Measurements from ENCODE around the gene ZFC3H1.

Gene ZFC3H1

DNA sequence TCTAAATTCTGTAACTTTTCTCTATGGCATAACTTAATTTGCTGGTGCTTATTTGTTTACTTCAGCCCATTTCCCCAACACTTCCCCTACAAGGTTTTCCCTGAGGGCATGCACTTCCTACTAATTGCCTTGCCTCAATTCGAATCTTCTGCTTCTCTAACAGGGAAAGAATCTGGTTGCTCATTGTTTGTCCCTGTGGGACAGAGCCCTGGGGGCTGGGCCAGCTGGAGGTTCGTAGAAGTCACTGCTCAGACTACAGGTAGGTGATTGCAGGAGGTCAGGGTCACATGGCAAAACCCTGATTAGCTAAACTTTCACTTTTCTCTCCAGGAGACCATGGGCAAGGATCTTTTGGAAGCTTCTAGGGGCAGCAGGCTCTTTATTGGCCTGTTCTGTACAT, 72.0 kb downstream of the ZFC3H1 start:
- H3K4me3 ChIP-seq (ENCODE audit: low read depth, low read length), result no peak overlapping the region
- no peak for DNase-seq (ENCODE audit: low read depth)
- TF ChIP-seq, protein P1, sequence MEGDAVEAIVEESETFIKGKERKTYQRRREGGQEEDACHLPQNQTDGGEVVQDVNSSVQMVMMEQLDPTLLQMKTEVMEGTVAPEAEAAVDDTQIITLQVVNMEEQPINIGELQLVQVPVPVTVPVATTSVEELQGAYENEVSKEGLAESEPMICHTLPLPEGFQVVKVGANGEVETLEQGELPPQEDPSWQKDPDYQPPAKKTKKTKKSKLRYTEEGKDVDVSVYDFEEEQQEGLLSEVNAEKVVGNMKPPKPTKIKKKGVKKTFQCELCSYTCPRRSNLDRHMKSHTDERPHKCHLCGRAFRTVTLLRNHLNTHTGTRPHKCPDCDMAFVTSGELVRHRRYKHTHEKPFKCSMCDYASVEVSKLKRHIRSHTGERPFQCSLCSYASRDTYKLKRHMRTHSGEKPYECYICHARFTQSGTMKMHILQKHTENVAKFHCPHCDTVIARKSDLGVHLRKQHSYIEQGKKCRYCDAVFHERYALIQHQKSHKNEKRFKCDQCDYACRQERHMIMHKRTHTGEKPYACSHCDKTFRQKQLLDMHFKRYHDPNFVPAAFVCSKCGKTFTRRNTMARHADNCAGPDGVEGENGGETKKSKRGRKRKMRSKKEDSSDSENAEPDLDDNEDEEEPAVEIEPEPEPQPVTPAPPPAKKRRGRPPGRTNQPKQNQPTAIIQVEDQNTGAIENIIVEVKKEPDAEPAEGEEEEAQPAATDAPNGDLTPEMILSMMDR (IDR thresholded peaks at IDR 0.05; ENCODE audit: low read depth, low read length, missing control alignments), result no peak
- in situ Hi-C loops (cut with HindIII; ENCODE audit: low sequenced_read_pairs), result no loop called here

DNA sequence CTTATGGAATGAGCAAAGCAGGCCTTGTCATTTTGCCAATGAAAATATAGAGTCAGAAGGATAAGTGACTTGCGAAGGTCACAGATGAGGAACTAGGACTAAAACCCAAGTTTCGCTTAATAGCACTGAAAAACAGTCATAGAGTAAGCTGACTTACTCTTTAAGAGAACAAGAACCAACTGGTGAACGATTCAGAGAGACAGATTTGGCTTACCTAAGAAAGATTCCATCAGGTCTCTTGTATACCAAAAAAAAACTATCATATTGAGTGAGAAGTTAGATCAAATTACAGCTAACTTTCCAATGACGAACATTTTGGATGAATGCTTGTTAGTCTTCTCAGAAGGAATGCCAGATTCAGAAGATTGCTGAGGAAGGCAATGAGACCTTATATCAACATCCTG, 74.2 kb downstream of the ZFC3H1 start:
- TF ChIP-seq, protein P1 (IDR thresholded peaks at IDR 0.05; ENCODE audit: low read depth, low read length, missing control alignments), result no peak
- H3K4me3 ChIP-seq (ENCODE audit: low read depth, low read length), result no peak overlapping the region
- in situ Hi-C loops (cut with HindIII; ENCODE audit: low sequenced_read_pairs), result no loop called here
- DNase-seq (ENCODE audit: low read depth), result no peak

DNA sequence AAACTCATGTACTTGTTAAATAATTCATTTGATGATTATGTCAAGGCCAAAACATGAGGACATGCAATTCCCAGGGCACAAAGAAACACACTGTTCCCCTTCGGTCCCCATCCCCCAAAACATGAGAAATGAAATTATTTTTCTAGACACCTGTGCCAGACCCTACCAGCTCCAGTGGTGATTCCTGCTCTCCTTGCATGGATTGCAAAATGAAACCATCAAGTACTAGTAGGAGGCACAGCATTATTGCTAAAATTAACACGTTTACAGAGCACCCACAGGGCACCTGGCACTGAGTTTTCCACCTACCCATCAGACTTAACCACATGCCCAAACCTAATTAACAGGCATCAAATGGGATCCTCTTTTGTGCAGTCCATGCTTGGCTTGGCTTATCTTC, 76.6 kb downstream of the ZFC3H1 start:
- DNase-seq (ENCODE audit: low read depth), result no peak
- TF ChIP-seq, protein P1 (IDR thresholded peaks at IDR 0.05; ENCODE audit: low read depth, low read length, missing control alignments), result no peak
- in situ Hi-C loops (cut with HindIII; ENCODE audit: low sequenced_read_pairs), result no loop called here
- no peak overlapping the region for H3K4me3 ChIP-seq (ENCODE audit: low read depth, low read length)

DNA sequence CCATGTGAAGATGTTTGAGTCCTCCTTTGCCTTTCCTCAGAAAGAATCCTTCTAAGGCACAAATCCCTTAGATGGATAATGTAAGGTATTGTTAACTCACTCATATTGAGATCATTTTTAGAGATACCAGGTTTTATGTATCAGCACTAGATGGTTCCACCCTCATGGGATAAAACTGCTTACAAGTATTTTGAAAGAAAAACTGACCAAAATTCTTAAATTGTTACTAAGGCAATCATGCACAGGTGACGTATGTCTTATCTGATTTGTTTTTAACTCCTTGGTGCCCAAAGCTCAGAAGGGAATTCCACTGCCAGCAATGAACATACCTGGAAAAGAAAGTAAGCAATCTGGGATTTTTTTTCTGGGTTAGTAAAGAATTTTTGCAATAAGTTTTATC, 78.4 kb downstream of the ZFC3H1 start:
- in situ Hi-C loops (cut with HindIII; ENCODE audit: low sequenced_read_pairs), result no loop called here
- no peak for DNase-seq (ENCODE audit: low read depth)
- TF ChIP-seq, protein P1 (IDR thresholded peaks at IDR 0.05; ENCODE audit: low read depth, low read length, missing control alignments), result no peak

DNA sequence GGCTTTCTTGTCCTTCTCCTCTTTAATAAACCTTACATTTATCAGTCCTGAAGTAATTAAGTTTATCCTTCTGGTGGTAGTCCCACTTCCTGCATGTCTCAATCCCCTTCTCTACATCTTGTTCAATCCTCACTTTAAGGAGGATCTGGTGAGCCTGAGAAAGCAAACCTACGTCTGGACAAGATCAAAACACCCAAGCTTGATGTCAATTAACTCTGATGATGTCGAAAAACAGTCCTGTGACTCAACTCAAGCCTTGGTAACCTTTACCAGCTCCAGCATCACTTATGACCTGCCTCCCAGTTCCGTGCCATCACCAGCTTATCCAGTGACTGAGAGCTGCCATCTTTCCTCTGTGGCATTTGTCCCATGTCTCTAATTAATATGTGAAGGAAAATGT, 79.3 kb downstream of the ZFC3H1 start:
- DNase-seq (ENCODE audit: low read depth), result no peak
- H3K4me3 ChIP-seq (ENCODE audit: low read depth, low read length), result no peak overlapping the region
- TF ChIP-seq, protein P1 (IDR thresholded peaks at IDR 0.05; ENCODE audit: low read depth, low read length, missing control alignments), result no peak
- in situ Hi-C loops (cut with HindIII; ENCODE audit: low sequenced_read_pairs), result no loop called here

More for the DNA sequence above, 78.4 kb downstream of the ZFC3H1 start:
- H3K4me3 ChIP-seq (ENCODE audit: low read depth, low read length), result no peak overlapping the region

DNA sequence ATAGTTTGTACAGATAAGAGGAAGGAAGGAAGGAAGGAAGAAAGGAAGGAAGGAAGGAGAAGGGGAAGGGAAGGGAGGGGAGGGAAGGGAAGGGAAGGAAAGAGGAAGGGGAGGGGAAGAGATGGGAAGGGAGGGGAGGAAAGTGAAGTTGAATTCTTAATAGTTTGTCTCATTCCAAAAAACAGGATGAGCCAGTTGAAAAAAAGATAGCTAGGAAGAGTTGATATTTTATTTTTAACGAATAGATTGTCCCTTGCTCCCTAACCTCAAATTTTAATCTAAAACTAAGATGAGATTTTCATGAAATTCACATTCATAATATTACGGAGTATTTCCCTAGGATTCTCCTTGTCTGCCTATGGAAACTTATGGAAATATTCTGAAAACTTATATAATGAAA, 80.7 kb downstream of the ZFC3H1 start:
- TF ChIP-seq, protein P1 (IDR thresholded peaks at IDR 0.05; ENCODE audit: low read depth, low read length, missing control alignments), result no peak
- in situ Hi-C loops (cut with HindIII; ENCODE audit: low sequenced_read_pairs), result no loop called here
- H3K4me3 ChIP-seq (ENCODE audit: low read depth, low read length), result no peak overlapping the region
- DNase-seq (ENCODE audit: low read depth), result no peak

DNA sequence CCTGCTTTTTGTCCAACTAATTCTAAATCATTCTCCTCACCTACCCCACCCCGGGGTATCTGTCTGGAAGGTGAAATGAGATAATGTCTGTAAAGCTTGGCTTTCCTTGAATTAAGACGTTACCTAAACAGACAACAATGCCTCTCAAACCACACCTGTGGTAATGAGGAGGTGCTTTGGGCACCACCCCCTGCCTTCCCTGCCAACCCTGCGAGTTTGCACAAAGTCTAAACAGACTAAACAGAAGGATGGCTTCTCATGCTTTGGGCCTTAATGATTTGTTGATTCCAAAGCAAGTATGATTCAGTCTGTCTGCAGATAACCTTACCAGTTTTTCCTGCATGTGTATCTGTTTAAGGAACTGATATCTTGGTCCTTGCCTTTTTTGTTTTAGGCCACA, 82.4 kb downstream of the ZFC3H1 start:
- TF ChIP-seq, protein P1 (IDR thresholded peaks at IDR 0.05; ENCODE audit: low read depth, low read length, missing control alignments), result no peak
- no peak for DNase-seq (ENCODE audit: low read depth)
- in situ Hi-C loops (cut with HindIII; ENCODE audit: low sequenced_read_pairs), result no loop called here
- no peak overlapping the region for H3K4me3 ChIP-seq (ENCODE audit: low read depth, low read length)

Measured in astrocyte of the cerebellum (primary cell).